KBM-7 (cell line): ENCODE measurements around the gene SARDH.
"Not testable (repeated sequence)": the region's sequence is repeated elsewhere in the genome, so short reads cannot be mapped to it uniquely, and the experiment has no call there.

Experiments
- DNase-seq: peaks from one replicate; pipeline ENCODE4 v3.0.0-alpha.2; 2015
- in situ Hi-C: fragments of 300-500 bp; cut with MboI; formaldehyde crosslinking; loops from 2 replicates; pipeline ENCODE4 v1.14.3; 2020; ENCODE audit warnings: low sequenced_read_pairs, low pct_unique_long_range_greater_than_20kb, mixed read lengths

SARDH gene

DNA sequence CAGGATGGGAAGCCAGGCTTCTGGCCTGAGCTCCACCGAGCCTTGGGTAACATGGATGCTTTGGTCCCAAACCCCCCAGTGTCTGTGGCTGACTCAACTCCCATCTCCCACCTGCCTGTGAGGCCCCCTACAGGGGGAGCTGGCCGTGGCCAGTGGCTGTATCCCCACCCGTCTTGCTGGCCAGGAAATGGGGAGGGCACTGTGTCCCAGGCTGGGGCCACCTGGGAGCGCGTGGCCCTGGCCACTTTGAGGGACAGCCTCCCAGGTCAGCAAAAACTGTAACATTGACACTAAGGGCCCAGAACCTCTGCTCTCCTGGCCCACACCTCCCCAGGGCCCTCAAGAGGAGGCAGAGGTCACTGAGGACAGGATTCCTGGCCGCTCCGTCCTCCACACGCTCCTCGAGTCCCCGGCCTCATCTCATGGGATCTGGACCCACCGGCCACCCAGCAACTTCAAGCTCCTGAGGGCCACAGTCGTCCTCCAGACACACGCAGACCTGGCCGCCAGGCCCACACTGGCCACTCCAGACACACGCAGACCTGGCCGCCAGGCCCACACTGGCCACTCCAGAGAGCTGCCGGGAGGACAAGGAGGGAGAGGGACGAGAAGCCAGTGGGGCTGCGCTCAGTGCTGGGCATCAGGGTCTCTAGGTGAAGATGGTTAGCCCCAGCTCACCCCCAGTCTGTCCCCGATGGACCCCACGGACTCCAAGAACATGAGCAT is 57.7 kb downstream of the SARDH start:
- DNase-seq = no peak
- in situ Hi-C loops = no loop called here

DNA sequence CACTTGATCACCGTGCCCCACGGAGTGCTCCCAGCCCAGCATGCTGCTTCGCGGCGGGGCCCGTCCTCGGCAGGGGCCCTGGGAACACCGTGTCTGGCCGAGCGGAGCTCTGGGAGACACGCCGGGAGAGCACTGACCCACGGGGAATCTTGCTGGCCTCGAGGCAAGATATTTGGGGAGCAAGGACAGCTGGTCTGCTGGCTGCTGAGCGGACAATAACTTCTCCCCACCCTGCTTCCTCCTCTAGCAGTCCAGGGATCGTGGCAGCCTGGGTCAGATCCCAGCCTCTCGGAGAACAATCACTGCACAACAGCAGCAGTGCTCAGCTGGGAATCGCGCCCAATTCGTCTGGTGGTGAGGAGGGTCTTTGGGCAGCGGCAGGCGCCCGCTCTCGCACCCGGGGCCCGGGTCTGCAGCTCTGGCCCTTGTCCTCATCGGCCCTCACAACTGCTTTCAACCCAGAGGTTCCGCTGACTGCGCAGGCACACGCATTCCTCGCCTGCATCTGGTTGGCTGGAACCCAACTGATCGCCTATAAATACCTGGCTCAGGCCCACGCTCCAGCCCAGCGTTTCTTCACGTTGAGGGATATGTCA is 58.6 kb downstream of the SARDH start:
- no peak for DNase-seq
- in situ Hi-C loops = no loop called here

DNA sequence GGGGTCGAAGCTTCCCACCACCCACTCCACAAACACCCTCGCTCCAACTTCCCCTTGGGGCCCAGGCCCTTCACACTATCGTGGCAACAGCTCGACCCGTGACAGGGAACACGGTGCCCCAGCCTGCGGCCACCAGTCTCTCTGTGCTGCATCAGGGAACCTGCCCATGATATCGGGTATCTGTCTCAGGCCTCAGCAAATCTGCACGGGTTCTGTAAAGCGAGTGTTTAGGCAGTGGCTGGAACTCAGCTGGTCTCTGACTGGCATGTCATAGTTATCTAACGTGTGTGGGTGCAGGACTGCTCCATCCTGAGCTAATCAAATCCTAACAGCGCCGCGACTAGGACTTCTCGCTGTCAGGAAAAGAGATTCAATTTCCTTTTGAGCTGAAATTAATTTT is 59.1 kb downstream of the SARDH start:
- in situ Hi-C loops = no loop called here

DNA sequence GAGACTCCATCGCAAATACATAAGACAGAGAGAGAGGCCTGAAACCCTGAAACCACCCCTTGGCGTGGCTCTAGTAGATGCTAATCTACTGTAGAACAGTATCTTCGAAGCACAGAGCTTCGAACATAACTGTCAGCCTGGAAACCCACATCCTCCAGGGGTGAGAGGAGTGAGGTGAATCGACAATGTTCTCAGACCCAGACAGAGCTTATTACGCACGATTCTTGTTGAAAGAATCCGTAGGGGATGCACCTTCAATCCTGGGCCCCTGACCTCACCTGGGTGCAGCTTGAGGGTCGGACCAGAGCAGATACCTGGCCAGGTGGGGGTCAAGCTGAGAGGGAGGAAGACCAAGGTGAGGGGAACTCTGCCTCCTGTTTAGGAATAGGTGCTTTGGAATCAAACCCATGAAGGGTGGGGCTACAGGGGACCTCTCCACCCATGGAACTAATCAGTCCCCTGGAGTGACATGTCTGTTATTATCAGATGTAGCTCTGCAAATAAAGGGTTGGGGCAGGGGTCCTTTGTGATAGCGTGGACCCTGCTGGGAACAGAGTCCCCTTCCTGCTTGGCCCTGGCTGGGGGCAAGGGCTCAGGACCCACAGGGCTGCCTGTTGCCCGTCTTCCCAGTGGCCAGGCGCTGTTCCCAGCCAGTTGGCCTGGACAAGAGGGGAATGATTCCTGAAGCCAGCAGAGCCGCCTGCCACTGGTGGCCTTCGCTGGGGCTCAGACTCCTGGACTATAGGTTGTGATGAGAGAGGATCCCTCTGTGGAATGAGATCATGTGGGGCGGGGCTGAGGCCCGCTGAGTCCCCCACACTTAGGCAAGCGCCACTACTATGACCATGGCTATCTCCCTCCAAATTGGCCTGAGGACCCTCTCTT is 60.8 kb downstream of the SARDH start:
- no peak for DNase-seq
- in situ Hi-C loops = no loop called here

More for the DNA sequence above, 59.1 kb downstream of the SARDH start:
- DNase-seq = no peak

DNA sequence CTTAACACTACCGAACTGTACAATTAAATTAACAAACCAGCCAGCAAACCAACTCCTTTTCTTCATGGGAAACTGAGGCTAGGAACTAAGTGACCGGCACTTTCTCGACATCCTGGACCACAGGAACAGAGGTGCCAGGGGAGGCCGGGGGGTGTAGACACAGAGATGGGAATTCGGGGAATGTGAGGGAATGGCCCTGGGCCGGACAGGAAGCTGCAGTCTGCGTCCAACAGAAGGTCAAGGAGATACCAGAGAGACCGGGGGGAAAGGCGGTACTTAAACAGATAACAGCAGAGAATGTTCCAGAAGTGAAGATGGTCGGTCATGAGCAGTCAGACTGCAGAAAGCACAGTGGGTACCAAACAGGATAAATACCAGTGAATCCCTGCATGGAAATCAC is 61.7 kb downstream of the SARDH start:
- in situ Hi-C loops = no loop called here
- DNase-seq = no peak

DNA sequence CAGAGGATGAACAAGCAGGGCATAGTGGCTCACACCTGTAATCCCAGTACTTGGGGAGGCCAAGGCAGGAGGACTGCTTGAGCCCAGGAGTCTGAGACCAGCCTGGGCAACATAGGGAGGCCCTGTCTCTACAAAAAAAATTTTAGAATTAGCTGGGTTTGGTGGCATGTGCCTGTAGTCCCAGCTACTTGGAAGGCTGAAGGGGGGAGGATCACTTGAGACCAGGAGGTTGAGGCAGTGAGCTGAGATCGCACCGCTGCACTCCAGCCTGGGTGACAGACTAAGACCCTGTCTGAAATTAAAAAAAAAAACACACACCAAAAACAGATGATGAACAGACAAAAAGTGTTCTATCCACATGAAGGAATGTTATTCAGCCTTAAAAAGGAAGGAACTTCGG is 62.4 kb downstream of the SARDH start:
- in situ Hi-C loops, DNase-seq: not testable (repeated sequence)

DNA sequence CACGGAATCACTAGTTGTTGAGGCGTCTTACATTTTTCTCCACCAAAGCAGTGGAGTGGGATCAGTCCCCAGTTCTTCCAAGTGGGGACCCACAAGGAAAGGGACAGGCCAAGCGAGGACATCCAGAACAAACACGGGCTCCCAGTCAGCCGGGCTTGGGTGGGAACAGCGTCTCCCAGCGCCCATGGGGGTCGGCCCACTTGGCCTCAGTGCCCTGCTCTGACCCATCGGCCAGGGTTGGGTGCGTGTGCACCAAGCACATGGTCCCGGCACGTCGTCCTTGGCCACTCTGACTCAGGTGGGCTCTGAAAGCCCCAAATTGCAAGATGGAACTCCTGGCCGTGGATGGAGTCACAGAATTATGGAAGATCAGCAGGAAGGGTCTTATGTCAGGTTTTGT is 64.1 kb downstream of the SARDH start:
- DNase-seq = no peak
- in situ Hi-C loops = no loop called here

DNA sequence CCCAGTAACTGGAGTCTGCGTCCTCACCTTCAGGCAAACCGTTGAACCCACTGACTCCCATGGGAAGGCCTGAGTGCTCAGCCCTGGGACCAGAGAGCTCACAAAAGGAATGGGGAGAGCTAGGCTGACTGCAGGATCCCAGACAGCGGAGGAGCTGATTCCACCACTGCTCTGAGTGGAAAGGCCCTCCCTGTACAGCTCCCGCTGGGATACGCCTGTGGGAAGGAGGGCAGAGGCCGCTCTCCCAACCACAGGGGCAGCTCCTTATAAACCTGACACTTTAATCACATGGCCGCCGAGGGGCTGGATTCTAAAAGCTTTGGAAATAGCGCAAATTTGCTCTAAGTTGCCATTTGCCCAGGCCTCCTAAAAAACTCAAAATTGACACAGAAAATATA is 64.9 kb downstream of the SARDH start:
- no peak for DNase-seq
- in situ Hi-C loops = no loop called here

DNA sequence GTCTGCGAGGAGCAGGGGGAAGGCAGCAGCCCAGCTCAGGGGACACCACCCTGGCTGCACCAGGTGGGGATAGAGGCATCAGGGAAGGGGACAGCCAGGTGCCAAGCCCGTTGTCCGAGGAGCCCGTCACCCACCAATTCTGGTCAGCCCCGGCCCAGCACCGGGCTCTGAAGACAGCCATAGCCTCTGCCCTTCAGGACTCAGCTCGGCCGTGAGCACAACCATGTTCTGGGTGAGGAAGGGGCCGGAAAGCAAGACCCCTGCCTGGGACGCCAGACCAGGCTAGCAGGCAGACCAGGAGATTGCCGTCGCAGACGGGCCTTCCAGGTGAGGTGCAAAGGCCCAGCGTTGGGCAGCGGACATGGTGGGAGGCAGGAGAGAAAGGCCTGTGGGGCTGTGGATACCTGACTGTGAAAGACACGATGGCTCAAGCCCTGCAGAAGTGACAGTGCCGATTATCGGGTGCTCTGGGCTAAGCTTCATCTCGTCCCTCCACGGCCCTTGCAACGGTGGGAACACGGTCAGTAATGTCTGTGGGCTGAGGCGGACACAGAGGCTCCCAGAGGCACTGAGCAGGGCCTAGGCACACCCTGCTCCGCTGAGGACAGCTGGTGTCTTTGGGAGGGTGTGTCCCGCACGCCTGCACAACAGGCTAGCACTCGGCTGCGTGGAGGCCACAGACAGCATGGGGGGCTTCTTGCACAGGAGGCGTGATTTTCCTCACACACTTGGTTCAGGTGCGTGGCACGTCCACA is 65.5 kb downstream of the SARDH start:
- DNase-seq = no peak
- in situ Hi-C loops = no loop called here

DNA sequence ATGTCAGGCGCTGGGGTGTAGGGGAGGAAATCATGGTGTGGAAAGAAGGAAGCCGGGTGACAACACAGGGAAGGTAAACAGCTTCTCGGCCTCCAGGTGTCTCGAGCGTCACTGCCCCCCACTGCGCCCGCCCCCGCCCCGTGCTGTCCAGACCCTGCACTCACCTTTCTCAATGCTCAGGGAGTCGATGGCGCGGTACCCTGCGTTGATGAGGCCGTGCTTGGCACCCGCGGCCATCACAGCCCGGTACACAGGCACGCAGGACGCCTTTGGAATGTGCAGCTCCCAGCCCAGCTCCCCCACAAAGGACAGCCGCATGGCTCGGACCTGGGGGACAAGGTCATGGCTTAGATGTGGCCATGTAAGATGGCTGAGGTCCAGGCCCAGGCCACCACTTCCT is 66.8 kb downstream of the SARDH start:
- in situ Hi-C loops = no loop called here
- no peak for DNase-seq

DNA sequence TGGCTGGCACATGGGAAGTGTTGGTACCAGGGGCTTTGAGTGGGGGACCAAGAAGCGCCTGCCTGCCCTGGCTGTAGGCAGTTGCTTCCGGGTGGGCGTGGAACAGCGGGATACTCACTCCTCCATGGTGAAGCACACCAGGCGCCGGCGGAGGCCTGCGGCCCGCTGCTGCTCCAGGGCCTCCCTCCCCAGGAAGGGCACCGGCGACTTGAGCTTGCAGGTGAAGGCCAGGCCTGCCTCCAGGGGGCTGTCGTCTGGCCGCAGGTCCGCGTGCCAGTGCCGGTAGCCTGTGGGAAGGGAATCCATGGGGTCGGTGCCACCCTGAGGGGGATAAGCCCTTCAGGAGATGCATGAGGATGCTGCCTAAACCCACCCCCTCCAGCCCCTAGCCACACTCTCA is 67.7 kb downstream of the SARDH start:
- no peak for DNase-seq
- in situ Hi-C loops = no loop called here

DNA sequence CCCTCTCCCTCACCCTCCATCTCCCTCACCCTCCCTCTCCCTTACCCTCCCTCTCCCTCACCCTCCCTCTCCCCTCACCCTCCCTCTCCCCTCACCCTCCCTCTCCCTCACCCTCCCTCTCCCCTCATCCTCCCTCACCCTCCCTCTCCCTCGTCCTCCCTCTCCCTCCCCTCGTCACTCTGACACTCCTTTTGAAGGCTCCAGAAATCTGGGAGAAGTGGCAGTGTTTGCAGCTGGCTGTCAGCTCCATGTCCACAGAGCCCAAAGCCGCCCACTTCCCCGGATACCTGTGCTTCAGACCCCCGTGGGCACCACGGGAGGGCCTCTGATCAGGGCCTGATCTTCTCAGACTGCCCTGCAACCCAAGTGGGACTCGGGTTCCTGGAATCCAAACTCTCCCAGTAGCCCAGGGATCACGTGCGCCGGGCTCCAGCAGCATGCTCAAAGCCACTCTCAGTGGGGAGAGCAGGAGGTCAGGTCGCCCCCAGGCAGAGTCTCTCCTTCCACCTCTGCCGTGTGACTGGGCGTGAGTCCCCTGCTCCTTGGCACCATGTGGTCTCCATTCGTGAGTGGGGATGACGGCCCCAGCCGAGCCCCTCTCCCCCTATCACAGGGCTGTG is 68.9 kb downstream of the SARDH start:
- no peak for DNase-seq
- in situ Hi-C loops = no loop called here

DNA sequence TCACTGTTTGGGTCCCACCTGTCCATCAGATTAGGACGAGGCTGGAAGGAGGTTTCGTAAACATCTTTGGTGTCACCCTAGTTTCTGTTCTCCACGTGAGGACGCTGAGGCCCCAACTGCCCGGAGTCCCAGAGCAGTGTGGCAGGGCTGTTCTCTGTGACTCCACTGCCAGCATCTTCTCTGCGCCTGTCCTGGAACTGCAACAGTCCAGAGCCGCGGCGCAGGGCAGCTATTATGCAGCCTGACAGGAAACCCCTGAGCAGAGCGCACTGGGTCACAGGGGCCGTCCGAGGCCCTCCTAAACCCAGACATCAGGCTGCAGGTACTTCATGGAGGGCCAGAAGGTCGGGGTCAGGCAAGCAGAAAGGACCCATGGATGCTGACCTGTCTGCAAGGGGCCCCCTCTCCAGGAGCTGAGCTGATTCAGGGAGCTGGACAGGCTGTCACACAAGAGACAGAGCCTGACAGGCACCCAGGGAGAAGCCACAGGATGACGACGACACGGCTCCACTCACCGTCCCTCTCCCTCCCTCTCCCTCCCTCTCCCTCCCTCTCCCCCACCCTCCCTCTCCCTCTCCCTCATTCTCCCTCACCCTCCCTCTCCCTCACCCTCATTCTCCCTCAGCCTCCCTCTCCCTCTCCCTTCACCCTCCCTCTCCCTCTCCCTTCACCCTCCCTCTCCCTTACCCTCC is 70.2 kb downstream of the SARDH start:
- no peak for DNase-seq
- in situ Hi-C loops = no loop called here

DNA sequence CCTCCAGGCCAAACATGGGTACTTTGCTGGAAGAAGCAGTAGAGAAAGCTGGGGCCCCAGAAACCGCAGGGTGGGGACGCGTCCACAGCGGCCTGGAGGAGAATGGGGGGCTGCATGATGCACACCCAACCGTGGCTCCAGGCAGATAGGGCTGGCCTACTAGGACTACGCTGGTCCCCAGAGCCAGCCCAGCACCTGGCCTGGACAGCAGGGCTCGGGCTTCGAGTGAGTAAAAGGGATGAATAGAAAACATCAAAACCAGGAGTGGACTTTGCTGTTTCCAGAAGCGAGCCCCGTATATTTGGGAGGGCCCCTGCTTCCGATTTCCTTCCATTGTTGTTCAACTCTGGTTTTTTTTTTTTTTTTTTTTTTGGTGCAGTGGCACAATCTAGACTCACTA is 71.3 kb downstream of the SARDH start:
- in situ Hi-C loops = no loop called here
- no peak for DNase-seq

DNA sequence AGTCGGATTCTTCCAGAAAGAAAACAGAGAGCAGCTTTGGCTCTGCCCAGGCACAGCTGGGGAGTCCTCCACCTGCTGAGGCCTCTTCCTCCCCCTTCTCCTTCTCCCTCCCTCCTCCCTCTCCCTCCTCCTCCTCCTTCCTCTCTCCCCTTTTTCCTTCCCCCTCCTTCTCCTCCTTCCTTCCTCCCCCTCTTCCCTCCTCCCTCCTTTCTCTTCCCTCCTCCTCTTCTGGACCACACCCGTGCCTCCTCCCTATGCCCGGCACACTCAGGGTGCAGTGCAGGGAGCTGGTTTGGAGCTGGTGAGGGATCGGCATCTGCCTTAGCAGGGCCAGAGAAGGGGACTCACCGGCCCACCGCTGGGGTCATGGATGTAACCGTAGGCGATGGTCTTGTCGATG is 71.8 kb downstream of the SARDH start:
- no peak for DNase-seq
- in situ Hi-C loops = no loop called here

DNA sequence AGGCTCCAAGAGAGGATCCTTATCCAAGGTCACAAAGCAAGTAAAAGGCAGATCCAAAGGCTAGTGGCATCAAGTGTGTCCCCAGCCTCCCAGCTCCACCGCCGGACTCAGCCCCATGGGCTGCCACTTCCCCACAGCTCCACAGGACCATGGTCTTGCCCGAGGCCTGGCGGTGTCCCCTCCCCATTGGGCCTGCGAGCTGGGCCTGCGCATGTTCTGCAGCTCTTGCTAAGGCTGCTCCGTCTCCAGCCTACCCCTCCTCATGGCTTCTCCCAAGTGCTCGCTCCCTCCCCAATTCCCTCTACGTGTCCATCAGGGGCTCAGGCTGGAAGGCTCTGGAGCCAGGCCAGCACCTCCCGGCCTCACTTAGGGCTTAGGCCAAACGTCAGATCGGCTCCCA is 72.6 kb downstream of the SARDH start:
- in situ Hi-C loops = no loop called here
- DNase-seq = no peak

DNA sequence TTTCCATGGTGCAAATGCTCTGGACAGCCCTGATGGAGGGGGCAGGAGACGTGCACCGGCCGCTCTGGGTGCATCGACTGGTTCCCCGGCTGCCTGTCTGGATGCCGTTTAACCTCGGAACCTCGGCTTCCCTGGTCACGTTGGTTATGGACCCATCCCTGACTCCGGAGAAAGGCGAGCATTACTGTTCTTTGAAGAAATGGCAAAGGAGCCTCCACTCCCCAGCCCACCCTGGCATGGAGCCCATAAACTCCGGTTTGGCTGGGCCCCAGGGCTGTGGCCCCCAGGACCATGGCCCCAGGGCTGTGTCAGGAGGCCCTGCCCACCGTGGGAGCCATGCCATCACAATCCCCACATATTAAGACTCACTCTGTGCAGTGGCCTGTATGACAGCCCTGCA is 73.1 kb downstream of the SARDH start:
- in situ Hi-C loops = no loop called here
- no peak for DNase-seq

DNA sequence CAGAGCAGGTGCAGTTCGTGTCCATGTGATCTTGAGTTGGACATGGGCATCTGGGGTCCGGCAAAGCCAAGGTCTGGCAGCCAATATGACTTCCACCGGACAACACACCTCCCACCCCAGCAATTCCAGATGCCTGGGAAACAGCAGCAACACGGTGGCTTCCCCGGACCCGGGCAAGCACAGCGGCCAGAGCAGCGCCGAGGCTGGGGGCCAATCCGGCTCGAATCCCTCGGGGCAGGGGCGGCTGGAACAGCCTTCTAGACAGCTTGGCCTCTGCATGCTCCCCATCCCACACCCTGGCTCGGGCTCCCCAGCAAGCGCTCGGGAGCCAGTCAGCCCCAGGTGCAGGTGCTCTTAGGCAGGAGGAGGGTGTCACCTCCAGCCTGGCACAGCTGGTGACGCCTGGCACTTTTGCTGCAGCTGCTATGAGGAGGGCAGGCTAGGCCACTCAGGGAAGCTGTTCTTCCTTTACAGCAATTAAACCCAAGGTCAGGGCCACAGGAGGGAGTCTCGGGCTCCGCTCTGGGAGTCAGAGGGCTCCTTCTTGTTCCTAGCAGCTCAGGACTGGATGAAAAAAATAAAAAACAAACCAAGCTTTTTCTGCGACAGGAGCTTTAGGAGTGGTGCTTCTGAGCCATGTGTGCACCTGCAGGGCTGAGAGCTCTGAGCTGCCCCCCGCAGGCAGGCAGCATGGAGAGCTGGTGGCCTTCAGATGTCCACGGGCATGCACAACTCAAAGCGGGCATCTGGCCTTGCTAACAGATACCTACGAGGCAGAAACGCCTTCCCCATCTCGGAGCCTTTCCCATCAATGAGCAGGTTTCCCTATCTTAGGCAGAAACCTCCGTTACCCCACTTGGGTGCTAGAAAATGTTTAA is 73.7 kb downstream of the SARDH start:
- in situ Hi-C loops = no loop called here
- DNase-seq = no peak
